HepG2 (cell line): Measurements from ENCODE around the gene COL9A2.

Source experiments
- SIN3A ChIP-seq: IDR thresholded peaks from 2 replicates; pipeline ENCODE4 v1.6.1; 2011; ENCODE audit warnings: low read depth, mild to moderate bottlenecking, control low read depth, low read length, borderline replicate concordance
- TBL1XR1 ChIP-seq: fragments of 150-350 bp; IDR thresholded peaks from 2 replicates; pipeline ENCODE4 v1.6.1; 2014; ENCODE audit warnings: borderline replicate concordance, low read length; ENCODE audit not compliant: partially characterized antibody
- ZZZ3 ChIP-seq: sonication (generic); formaldehyde crosslinking; IDR thresholded peaks from 2 replicates; pipeline ENCODE4 v1.4.0; 2020; ENCODE audit warnings: missing genetic modification reagents, mild to moderate bottlenecking, borderline replicate concordance
- TF ChIP-seq, protein P1 (sequence below): sonication (generic); formaldehyde crosslinking; IDR thresholded peaks from 2 replicates; pipeline ENCODE4 v1.5.0; 2020; ENCODE audit warnings: mild to moderate bottlenecking, missing genetic modification reagents, moderate library complexity

DNA sequence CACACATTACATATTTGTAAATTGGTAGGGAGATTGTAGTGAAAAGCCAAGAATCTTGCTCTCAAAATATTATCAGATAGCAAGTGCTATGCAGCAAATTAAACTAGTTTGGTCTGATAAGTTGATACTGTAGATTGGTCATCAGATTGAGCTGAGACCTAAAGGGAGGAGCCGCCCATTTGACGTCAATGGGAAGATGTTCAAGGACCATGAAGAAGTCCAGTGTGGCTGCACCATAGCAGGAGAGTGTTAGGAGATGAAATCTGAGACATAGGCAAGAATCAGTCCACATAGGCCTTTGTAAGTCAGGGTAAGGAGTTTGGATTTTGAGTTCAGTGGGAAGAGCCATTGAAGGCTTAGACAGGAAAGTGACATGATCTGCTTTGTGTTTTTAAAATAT lies 42.8 kb downstream of the COL9A2 start:
- no peak for TF ChIP-seq ZZZ3
- no peak for TF ChIP-seq TBL1XR1
- TF ChIP-seq, protein P1, sequence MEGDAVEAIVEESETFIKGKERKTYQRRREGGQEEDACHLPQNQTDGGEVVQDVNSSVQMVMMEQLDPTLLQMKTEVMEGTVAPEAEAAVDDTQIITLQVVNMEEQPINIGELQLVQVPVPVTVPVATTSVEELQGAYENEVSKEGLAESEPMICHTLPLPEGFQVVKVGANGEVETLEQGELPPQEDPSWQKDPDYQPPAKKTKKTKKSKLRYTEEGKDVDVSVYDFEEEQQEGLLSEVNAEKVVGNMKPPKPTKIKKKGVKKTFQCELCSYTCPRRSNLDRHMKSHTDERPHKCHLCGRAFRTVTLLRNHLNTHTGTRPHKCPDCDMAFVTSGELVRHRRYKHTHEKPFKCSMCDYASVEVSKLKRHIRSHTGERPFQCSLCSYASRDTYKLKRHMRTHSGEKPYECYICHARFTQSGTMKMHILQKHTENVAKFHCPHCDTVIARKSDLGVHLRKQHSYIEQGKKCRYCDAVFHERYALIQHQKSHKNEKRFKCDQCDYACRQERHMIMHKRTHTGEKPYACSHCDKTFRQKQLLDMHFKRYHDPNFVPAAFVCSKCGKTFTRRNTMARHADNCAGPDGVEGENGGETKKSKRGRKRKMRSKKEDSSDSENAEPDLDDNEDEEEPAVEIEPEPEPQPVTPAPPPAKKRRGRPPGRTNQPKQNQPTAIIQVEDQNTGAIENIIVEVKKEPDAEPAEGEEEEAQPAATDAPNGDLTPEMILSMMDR (CRISPR knock-in tag) = no peak
- no peak for TF ChIP-seq SIN3A
